ENCODE measurements around the gene MINDY4.
"Not testable (repeated sequence)": the region's sequence is repeated elsewhere in the genome, so short reads cannot be mapped to it uniquely, and the experiment has no call there.

The MINDY4 gene

GRCh38 chr7:30805931-30806330 lies 34.7 kb downstream of the MINDY4 start:
- FAIRE-seq = no peak

DNA sequence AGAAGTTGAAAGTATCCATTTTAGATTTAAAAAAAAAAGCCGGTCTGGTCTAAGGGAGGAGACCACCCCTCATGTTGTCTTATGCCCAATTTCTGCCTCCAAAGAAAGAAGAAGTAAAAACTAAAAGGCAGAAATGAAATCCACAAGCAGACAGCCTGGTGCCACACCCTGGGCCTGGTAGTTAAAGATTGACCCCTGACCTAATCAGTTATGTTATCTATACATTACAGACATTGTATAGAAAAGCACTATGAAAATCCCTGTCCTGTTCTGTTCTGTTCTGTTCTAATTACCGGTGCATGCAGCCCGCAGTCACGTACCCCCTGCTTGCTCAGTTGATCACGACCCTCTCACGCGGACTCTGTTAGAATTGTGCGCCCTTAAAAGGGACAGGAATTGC lies 36.3 kb downstream of the MINDY4 start:
- not testable (repeated sequence) for FAIRE-seq

DNA sequence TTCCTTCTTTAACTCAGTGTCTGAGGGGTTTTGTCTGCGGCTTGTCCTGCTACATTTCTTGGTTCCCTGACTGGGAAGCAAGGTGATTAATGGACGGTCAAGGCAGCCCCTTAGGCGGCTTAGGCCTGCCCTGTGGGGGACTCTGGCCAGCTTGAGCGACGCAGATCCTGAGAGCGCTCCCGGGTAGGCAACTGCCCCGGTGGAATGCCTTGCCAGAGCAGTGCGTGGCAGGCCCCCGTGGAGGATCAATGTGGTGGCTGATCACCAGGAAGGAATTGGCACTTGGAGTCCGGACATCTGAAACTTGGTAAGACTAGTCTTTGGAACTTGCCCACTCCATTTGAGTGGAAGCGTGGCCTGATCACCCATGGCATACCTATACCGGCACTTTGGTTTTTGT lies 36.7 kb downstream of the MINDY4 start:
- not testable (repeated sequence) for FAIRE-seq

DNA sequence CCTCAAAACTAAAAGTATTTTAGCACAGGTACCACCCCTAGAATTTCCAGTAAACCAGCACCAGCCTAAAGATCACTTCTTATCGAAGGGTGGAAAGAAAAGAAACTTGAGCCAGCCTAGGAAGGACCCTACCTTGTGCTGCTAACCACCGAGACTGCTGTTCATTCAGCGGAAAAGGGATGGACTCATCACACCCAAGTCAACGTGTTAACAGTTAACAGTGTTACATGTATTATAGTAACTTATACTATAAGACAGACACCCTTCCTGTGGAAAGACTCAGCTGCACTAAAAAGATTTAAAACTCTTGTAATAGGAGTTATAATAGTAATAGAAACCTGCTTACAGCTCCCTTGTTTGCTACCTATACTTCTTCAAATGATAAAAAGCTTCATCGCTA lies 39.8 kb downstream of the MINDY4 start:
- no peak for FAIRE-seq

GRCh38 chr7:30812676-30813075 lies 41.5 kb downstream of the MINDY4 start:
- no peak for FAIRE-seq

DNA sequence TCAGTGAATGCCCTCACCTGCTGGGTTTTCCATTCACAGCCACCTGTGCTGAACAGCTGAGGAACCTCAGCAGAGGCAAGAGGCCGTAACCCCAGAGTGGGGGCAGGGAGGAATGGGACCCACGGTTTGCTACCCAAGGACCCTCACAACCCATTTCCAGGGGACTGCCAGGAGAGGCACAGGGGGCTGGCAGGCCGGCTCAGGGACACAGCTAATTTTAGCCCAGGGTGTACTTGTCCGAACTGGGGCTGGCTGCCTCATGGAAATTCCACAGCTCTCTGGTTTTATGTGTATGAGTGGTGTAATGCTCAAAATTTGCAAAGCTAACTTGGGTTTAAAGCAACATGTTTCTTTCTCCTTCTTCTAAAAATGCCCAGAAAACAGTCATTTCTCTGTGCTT lies 42.2 kb downstream of the MINDY4 start:
- FAIRE-seq = no peak

GRCh38 chr7:30814700-30815387 lies 43.6 kb downstream of the MINDY4 start:
- FAIRE-seq = no peak

DNA sequence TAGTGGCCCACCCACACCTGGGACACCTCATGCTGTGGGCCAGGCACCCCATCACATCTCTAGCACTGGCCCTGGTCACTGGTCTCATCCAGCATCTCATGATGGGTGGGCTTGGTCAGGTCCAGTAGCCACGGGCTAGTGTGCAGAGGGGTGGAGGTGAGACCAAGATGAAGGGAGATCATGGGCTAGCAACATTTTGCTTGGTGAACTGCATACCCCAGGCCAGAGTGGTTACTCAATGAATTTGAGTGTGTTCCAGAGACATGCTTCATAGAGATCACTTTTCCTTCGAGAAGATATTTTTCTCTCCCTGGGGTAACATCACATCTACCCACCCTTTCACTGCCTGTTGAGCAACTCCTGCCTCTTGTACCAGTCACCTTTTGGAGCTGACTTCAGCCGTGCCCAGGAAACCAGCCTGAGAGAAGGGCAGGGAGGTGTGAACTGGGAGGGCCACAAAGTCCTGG lies 44.2 kb downstream of the MINDY4 start:
- FAIRE-seq = no peak

DNA sequence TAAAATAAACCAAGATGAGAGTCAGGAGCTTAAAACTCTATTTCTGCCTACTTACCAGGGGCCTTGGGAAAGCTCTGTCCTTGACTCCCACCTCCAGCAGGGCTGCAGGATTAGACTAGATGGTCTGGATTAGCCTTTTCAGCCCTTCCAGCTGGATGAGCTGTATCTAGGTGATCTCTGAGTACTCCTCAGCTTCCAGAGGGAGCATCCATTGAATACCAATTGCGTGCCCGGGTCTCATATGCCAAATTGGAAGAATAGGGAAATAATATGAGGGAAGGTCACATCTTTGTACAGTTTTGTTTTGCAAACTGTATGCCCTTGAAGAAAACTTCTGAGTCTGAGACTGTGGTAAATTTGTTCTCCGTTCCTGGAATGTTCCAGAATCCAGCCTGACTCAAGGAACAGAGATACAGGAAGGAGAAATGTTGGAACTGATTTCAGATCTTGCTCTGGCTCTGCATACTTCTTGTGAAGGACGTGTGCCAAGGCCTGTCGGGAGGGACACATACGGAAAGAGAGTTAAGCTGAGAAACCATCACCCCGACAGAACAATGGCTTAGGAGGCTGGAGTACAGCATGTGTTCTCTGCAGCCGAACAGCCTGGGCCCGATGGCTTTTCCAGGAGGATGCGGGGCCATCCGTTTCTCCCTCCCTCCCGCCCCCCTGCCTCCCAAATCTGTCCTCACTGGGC lies 44.9 kb downstream of the MINDY4 start:
- FAIRE-seq = no peak

DNA sequence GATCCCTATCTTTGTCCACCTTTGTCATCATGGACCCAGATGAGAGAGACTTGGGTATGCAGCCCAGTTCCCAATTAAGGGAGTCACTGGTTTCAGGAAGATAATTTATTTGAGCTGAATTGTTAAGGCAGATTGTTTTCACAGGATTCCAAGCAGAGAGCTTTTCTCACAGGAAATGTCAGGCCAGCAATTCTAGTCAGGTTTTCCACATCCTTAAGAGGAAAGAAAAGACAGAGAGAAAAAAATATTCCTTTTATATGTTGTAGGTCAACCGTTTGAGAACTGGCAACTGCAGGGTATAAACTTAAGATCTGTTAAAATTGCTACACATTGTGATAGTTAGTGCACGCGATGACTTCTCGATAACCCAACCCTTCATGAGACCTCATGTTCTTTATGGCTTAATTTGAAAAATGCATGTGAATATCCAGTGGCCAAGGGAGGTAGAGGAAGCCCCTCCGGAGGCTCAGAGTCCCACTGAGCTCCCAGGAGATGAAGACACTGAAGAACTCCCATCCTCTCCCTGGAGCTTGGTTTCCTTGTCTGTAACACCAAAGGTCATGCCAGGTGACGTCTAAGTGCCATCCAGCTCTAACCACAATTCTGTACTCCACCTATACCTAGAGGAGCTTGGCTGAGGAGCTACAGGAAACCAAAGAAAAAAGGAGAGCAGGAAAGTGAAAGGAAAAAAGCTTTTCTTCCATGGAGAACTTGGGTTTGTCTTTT lies 45.6 kb downstream of the MINDY4 start:
- no peak for FAIRE-seq

- no peak for FAIRE-seq
Measured at GRCh38 chr7:30817371-30817767, 46.2 kb downstream of the MINDY4 start.

- no peak for FAIRE-seq
Measured at GRCh38 chr7:30824821-30825720, 53.9 kb downstream of the MINDY4 start.

GRCh38 chr7:30826181-30826580 lies 55.0 kb downstream of the MINDY4 start:
- no peak for FAIRE-seq

DNA sequence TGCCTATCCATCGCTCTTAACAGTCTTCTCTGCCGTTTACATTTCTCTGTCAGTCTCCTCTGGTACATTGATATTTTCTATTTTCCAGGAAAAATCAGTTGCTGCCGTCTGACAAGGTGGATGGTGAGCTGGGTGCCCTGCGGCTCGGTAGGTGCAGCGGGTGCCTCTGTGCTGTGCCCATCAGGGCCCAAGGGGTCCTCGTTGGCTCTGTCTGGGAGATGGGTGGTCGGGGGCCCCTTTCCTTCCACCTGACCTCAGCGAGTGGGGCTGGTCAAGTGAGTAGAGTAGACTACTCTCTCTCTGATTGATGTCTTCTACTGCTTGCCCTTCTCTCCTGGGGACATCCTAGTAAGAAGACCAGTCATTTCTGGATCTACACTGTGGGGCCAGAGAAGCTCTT lies 57.4 kb downstream of the MINDY4 start:
- FAIRE-seq = no peak

- no peak for FAIRE-seq
Measured at GRCh38 chr7:30829471-30829870, 58.3 kb downstream of the MINDY4 start.

GRCh38 chr7:30831227-30831626 lies 60.0 kb downstream of the MINDY4 start:
- FAIRE-seq = no peak

DNA sequence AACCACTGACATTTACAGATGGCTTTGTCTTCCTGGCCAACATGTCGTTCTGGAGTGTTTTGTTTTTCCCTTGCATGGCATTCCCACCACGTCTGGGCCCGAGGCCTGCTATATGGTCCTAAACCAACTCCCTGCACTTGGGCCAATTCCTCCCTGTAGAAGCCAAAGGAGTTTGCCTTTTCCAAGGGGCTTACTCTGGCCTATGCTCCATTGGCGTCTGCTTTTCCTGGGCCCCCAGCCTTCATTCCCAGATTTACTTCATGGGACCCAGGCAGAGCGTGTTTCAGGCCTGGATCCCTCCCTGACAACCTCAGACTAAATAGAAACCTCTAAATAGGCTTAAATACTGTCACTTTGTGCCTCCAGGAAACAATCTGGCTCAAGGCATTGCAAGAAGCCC lies 60.7 kb downstream of the MINDY4 start:
- no peak for FAIRE-seq

DNA sequence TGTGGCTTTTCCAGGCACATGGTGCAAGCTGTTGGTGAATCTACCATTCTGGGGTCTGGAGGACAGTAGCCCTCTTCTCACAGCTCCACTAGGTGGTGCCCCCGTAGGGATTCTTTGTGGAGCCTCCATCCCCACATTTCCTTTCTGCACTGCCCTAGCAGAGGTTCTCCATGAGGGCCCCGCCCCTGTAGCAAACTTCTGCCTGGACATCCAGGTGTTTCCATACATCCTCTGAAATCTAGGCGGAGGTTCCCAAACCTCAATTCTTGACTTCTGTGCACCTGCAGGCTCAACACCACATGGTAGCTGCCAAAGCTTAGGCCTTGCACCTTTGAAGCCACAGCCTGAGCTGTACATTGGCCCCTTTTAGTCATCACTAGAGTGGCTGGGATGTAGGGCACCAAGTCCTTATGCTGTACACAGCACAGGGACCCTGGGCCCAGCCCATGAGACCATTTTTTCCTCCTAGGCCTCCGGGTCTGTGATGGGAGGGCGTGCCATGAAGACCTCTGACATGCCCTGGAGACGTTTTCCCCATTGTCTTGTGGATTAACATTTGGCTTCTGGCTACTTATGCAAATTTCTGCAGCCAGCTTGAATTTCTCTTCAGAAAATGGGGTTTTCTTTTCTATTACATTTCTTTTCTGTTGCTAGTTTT lies 62.9 kb downstream of the MINDY4 start:
- not testable (repeated sequence) for FAIRE-seq

DNA sequence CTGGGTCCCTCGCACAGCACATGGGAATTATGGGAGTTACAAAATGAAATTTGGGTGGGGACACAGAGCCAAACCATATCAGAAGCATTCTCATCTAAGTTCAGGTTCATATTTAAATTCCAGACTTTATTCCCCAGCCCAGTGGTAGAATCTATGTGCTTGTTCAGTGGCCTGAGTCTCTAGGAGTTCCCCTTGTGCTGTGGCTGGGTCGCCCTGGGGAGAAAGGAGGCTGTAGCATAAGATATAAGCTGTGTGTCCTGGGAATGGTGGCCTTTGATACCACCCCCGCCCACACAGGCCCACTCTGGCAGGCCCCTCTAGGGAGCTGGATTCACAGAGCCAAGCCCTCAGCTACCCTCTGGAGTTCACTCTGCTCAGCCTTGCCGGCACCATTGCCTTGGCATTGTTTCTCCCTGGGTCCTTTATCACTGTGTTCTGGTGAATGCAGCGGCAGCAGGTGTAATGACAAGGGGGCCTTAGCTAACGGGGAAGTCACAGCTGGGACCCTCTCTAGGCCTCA lies 64.2 kb downstream of the MINDY4 start:
- no peak for FAIRE-seq

DNA sequence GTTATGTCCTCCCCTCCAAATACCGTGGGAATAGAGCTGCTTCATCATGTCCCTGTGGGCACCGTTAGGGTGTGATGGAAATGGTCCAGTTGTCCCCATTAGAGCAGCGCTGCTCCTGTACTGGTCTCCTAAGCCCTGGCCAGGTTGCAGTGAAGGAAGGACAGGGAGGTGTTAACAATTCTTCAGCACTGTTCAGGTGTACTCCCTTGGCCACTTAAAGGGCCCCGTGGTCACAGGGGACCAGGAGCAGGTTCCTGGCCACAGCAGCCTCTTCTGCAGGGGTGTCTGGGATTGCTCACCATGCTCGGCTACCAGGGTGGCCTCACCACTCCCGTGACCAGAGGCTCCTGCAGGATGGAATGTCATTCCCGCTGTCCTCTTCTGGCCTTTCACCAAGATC lies 65.8 kb downstream of the MINDY4 start:
- FAIRE-seq = no peak

DNA sequence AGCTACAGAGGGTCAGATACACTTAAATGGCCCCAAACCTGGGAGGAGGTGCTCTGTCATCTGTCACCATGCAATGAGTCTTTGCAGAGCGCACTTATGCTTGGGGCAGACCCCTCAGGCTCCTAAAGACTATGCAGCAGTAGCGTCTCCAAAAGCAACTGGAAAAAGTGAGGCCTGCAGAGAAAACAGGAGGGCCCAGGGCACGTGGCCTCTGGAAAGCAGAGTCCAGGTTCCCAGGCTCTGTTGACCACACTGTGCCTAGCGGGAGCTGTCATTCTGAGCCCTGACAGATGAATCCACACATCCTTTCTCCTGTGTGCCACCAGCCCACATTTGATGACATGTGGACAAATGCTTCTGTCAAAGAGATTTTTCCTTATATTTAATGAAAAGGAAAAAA lies 66.4 kb downstream of the MINDY4 start:
- no peak for FAIRE-seq

DNA sequence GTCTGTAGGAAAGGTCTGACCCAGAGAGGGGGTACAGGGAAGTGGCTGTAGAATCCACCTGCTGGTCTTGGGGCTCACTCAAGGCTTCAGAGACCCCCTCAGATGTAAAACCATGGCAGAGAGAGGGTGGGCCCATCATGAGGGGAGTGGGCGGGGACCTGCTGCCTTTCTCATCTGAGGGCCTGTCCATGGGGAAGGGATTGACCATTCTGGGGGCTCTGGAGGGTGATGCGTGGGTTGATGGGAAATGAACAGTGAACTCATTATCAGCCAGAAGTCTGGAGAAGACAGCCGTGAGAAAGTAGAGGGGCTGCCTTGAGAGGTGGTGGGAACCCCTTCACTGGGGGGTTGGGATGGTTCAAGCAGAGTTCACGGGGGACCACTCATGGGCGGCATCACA lies 66.8 kb downstream of the MINDY4 start:
- FAIRE-seq = no peak

Measured in G401.6 (cell line).